HG02973 (cell line): ENCODE measurements around the gene LIN7A.

Experiments used
- ATAC-seq: cut with Tn5 transposase; IDR thresholded peaks from one replicate; pipeline ENCODE4 v1.9.1; 2021; ENCODE audit warnings: moderate library complexity; ENCODE audit not compliant: unreplicated experiment

The LIN7A gene

GRCh38 chr12:80761838-80762237, 175.9 kb downstream of the LIN7A start:
- no peak for ATAC-seq

DNA sequence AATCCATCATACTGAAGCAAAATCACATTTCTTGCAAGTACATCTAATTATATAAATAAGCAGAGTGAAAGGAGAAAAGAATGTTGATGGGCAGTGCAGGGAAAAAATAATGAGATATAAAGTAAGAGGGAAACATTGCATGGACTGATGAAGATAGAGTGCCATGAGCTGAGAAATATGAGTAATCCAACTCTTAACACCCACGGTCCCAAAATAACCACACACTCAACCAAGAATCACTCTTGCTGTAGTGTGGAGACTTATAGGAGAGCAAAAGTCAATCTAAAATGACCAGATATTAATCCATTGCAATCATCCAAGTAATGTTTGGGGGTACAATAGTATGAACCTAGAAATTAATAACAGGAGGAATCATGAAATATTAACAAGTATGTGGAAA, 180.9 kb downstream of the LIN7A start:
- peak; percentile 90 for ATAC-seq

DNA sequence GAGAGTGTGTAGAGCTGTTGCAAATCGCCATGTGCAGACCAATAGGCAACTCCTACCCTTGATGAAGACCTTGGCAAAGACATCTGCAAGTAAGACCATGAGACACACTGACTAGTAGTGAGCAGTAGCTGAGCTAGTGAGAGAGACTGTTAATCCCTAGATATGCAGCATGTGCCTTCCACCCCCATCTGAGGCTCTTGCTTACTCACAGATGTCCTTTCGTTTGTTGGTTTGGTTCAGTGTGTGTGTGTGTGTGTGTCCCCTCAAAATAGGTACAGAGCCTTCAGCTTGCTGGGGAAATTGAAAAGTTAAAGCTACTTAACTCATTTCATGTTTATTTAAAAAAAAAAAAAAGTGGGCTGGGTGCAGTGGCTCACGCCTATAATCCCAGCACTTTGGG, 183.5 kb downstream of the LIN7A start:
- no peak for ATAC-seq

DNA sequence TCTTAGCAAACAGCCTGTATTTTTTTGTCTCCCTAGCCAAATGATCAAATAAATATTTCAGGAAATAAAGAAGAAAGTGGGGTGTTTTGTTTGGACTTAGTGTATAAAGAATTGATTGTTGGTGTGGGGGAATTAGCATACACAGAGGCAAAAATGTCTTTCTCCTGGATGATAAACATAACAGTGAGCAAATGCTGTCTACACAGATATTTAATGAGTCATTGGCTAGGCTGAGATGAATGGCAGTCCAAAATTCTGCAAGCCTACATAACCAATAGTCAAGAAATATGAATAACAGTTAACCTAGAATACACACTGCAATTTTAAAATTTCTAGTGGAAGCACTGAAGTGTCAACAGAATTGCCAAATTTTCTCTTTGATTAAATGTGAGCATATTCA, 185.3 kb downstream of the LIN7A start:
- ATAC-seq, result no peak

DNA sequence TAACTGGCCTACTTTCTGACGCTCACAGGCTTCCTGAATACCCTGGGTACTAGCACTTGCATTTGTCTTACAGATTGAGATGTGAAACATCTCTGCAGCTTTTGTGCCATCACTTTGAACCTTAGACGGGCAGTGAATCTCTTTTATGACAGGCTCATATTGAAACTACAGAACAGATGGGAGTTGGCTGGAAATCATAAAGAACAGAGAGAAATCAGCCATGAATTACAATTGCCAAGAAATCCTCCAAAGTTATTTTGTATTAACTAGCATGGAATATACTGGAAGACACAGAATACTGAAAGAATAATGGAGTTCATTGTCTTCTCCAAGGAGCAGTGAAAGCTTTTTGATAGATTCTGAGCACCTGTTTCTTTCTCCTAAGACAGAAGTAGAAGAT, 188.3 kb downstream of the LIN7A start:
- no peak for ATAC-seq

- no peak for ATAC-seq
These were observed 189.9 kb downstream of the LIN7A start for GRCh38 chr12:80747800-80748199.

- no peak for ATAC-seq
These were observed 191.8 kb downstream of the LIN7A start for GRCh38 chr12:80745851-80746505.
